Measurements from ENCODE around the gene SIRT3.

SIRT3 gene

DNA sequence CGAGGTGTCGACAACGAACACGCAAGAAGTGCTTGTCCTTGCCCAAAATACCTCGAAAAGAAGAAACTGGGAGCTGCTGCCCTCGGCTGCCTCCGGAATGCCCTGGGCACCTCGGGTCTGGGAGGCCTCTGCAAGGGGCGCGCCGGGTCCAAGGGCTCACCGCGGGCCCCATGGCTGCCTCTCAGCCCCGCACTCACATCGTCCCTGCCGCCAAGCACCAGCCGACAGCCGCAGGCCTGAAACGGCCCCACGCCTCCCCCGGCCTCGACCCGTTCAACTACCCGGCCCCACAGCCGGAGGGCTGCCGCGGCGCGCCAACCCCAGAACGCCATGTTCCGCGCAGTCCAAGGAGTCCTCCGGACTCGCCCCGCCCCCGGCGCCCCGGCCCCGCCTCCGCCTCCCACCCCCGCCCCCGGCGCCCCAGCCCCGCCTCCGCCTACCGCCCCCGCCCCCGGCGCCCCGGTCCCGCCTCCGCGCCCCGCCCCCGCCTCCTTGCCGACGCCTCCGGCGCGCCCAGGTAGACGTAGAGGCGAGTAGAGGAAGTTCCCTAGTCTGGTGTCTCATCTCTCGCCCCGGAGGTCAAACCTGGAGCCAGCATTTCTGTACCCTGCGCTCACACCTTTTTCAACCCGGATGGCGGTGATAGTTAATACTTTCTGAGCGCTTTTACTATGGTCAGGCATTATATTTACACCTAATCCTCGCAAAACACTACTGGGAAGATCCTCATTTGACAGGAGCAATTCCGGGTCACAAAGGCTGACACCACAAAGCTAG is at the start of gene SIRT3:
TSS of gene SIRT3 (minus strand) at position 346 of the 777 bp plus-strand sequence. CDS start at position 332, 14 bp downstream.
- peak; percentile 78 to 80 for DNase-seq

DNA sequence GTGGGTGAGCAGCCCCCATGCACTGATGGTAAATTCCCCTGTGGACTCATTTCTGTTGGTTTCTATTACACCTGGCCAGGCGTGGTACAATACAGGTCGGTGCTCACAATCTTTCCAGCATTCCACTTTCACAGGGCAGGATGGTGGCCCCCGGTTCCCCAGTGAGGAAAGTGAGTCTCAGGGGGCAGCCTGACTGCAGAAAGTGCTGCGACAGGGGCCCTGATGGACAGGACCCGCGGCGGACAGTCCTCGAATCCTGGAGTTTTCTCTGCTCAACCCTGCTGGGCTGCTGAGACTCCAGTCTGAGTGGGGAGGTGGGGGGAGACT is 49.7 kb upstream of the SIRT3 start:
- DNase-seq: no peak

GRCh38 chr11:285021-285893 is 49.1 kb upstream of the SIRT3 start:
- DNase-seq: no peak

- DNase-seq: no peak
Measured at GRCh38 chr11:284105-285020, 48.2 kb upstream of the SIRT3 start.

GRCh38 chr11:283405-284104 is 47.4 kb upstream of the SIRT3 start:
- no peak for DNase-seq

GRCh38 chr11:282630-283360 is 46.7 kb upstream of the SIRT3 start:
- DNase-seq: no peak

- DNase-seq: no peak
Measured at GRCh38 chr11:282171-282570, 46.0 kb upstream of the SIRT3 start.

DNA sequence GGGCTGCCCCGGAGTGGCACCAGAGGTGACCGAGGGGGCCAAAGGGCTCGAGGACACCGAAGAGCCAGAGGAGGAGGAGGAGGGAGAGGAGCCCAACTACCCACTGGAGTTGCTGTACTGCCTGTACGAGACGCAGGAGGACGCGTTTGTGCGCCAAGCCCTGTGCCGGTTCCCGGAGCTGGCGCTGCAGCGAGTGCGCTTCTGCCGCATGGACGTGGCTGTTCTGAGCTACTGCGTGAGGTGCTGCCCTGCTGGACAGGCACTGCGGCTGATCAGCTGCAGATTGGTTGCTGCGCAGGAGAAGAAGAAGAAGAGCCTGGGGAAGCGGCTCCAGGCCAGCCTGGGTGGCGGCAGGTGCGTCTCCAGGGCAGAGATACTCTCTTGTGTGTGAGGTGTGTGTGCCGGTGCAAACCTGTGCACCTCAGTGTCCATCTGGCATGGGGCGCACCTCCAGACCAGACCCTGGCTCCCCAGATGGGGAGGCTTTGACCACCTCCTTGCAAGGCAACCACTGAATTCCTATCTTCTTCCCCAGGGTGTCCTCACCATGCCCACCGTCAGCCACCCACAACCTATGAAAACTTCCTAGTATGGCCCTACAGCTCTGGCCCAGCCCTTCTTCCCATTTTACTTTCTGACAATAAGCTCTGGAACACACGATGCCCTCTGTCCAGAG is 45.5 kb upstream of the SIRT3 start:
- DNase-seq: peak in 1 of 2 donors; percentile 49

DNA sequence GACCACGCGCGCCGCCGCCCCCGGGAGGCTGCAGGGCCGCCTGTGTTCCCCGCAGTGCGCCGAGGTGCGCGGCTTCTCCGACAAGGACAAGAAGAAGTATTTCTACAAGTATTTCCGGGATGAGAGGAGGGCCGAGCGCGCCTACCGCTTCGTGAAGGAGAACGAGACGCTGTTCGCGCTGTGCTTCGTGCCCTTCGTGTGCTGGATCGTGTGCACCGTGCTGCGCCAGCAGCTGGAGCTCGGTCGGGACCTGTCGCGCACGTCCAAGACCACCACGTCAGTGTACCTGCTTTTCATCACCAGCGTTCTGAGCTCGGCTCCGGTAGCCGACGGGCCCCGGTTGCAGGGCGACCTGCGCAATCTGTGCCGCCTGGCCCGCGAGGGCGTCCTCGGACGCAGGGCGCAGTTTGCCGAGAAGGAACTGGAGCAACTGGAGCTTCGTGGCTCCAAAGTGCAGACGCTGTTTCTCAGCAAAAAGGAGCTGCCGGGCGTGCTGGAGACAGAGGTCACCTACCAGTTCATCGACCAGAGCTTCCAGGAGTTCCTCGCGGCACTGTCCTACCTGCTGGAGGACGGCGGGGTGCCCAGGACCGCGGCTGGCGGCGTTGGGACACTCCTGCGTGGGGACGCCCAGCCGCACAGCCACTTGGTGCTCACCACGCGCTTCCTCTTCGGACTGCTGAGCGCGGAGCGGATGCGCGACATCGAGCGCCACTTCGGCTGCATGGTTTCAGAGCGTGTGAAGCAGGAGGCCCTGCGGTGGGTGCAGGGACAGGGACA is 44.8 kb upstream of the SIRT3 start:
- DNase-seq: peak in 1 of 2 donors; percentile 60

DNA sequence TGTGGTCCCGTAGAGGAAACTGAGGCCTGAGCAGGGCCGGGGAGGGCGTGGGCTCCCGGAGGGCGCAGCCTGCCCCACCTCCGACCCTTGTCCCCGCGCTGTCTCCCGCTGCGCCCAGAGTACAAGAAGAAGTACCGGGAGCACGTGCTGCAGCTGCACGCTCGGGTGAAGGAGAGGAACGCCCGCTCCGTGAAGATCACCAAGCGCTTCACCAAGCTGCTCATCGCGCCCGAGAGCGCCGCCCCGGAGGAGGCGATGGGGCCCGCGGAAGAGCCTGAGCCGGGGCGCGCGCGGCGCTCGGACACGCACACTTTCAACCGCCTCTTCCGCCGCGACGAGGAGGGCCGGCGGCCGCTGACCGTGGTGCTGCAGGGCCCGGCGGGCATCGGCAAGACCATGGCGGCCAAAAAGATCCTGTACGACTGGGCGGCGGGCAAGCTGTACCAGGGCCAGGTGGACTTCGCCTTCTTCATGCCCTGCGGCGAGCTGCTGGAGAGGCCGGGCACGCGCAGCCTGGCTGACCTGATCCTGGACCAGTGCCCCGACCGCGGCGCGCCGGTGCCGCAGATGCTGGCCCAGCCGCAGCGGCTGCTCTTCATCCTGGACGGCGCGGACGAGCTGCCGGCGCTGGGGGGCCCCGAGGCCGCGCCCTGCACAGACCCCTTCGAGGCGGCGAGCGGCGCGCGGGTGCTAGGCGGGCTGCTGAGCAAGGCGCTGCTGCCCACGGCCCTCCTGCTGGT is 44.0 kb upstream of the SIRT3 start:
- peak; percentile 51 to 59 for DNase-seq

GRCh38 chr11:279040-279965 is 43.2 kb upstream of the SIRT3 start:
- DNase-seq: no peak

GRCh38 chr11:278001-278951 is 42.1 kb upstream of the SIRT3 start, which contains the start of gene NLRP6:
Gene NLRP6 (plus strand): TSS chr11:278407. CDS start chr11:278570, 163 bp downstream.
- DNase-seq: no peak

GRCh38 chr11:276219-276618 is 40.1 kb upstream of the SIRT3 start:
- DNase-seq: no peak

- DNase-seq: no peak
Measured at GRCh38 chr11:272931-273198, 36.7 kb upstream of the SIRT3 start.

DNA sequence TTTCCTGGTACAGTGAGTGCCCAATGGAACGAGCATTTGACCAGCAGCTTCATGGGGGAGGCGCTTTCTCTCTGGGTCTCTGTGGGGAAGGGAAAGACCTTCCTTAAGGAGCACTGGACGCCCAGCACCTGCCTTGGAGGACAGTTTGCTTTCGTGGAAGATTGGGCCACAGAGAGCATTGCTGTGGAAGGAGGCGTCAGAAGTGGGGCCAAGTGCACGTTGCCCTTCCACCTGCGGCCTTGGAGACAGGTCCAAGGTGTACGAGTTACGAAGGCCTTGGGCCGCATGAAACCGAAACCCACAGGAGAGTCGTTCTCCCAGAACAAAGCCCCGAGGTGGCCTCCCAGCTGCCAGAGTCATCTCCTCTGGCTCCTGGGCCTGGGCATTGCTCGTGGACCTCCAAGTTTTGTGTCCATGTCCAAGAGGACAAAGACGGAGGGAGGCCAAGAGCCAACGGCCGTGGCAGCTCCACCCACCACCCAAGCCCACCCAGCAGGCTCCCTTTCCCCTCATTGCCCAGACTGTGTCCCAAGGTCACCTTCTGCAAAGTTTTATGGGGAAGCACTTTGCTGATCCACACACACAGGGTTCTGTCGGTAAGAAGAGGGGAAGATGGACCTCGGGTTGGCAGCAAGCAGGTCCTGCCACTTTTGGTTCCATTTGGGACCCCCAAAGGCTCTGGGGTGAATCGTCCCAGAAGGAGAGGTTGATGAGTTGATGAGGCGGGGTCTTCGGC is 36.2 kb upstream of the SIRT3 start:
- DNase-seq: no peak

- DNase-seq: no peak
Measured at GRCh38 chr11:271319-271715, 35.2 kb upstream of the SIRT3 start.

Measured in stimulated activated CD4-positive, alpha-beta T cell treated with anti-CD3 and anti-CD28 coated beads, Interleukin-2, amount 100 ng/mL, for 24 hours (primary cell).